Measurements from ENCODE around the gene MAP2K5.

MAP2K5 gene

GRCh38 chr15:67579967-67580366, 37.5 kb downstream of the MAP2K5 start:
- H3K36me3 Mint-ChIP-seq, result peaks cover 7% of the 10 kb centered on the region
- H3K27ac Mint-ChIP-seq, result no peak overlapping the region
- no peaks in the 10 kb centered on the region for H3K9me3 Mint-ChIP-seq
- no peak for ATAC-seq (ENCODE audit: low read depth)
- no peak for DNase-seq (ENCODE audit: low spot score in 2 of 2)
- no peak overlapping the region for H3K4me3 Mint-ChIP-seq
- no peaks in the 10 kb centered on the region for H3K27me3 Mint-ChIP-seq
- peaks cover 4% of the 10 kb centered on the region for H3K4me1 Mint-ChIP-seq

- ATAC-seq (ENCODE audit: low read depth), result no peak
- no peak overlapping the region for H3K27ac Mint-ChIP-seq
- H3K36me3 Mint-ChIP-seq, result peaks cover 23% of the 10 kb centered on the region
- H3K4me3 Mint-ChIP-seq, result no peak overlapping the region
- H3K9me3 Mint-ChIP-seq, result no peaks in the 10 kb centered on the region
- DNase-seq (ENCODE audit: low spot score in 2 of 2), result no peak
- H3K4me1 Mint-ChIP-seq, result peaks cover 3% of the 10 kb centered on the region
- H3K27me3 Mint-ChIP-seq, result no peaks in the 10 kb centered on the region
These were observed 41.7 kb downstream of the MAP2K5 start for GRCh38 chr15:67584157-67584556.

- ATAC-seq (ENCODE audit: low read depth), result no peak
- no peaks in the 10 kb centered on the region for H3K9me3 Mint-ChIP-seq
- no peak overlapping the region for H3K27ac Mint-ChIP-seq
- no peaks in the 10 kb centered on the region for H3K27me3 Mint-ChIP-seq
- DNase-seq (ENCODE audit: low spot score in 2 of 2), result no peak
- H3K36me3 Mint-ChIP-seq, result peaks cover 27% of the 10 kb centered on the region
- no peak overlapping the region for H3K4me3 Mint-ChIP-seq
- peaks cover under 1% of the 10 kb centered on the region for H3K4me1 Mint-ChIP-seq
These were observed 43.2 kb downstream of the MAP2K5 start for GRCh38 chr15:67585681-67586080.

GRCh38 chr15:67587331-67587730, 44.8 kb downstream of the MAP2K5 start:
- Mint-ChIP-seq H3K27ac (no peak overlapping the region), H3K4me3 (no peak overlapping the region), H3K9me3 (no peaks in the 10 kb centered on the region), H3K36me3 (peaks cover 28% of the 10 kb centered on the region), H3K4me1 (no peaks in the 10 kb centered on the region), H3K27me3 (no peaks in the 10 kb centered on the region)
- DNase-seq (ENCODE audit: low spot score in 2 of 2), result no peak
- no peak for ATAC-seq (ENCODE audit: low read depth)

- H3K9me3 Mint-ChIP-seq, result no peaks in the 10 kb centered on the region
These were observed 45.3 kb downstream of the MAP2K5 start for GRCh38 chr15:67587754-67588153.

GRCh38 chr15:67590191-67590590, 47.7 kb downstream of the MAP2K5 start:
- DNase-seq (ENCODE audit: low spot score in 2 of 2), result no peak
- Mint-ChIP-seq H3K27ac (no peak overlapping the region), H3K9me3 (no peaks in the 10 kb centered on the region), H3K27me3 (no peaks in the 10 kb centered on the region), H3K4me1 (no peaks in the 10 kb centered on the region), H3K4me3 (no peak overlapping the region), H3K36me3 (peaks cover 35% of the 10 kb centered on the region)
- ATAC-seq (ENCODE audit: low read depth), result no peak

More at GRCh38 chr15:67587754-67588153, 45.3 kb downstream of the MAP2K5 start:
- no peak for DNase-seq (ENCODE audit: low spot score in 2 of 2)
- no peak for ATAC-seq (ENCODE audit: low read depth)
- no peaks in the 10 kb centered on the region for H3K27me3 Mint-ChIP-seq
- H3K4me3 Mint-ChIP-seq, result no peak overlapping the region
- H3K36me3 Mint-ChIP-seq, result peaks cover 28% of the 10 kb centered on the region
- H3K27ac Mint-ChIP-seq, result no peak overlapping the region
- no peaks in the 10 kb centered on the region for H3K4me1 Mint-ChIP-seq

GRCh38 chr15:67592245-67592644, 49.7 kb downstream of the MAP2K5 start:
- DNase-seq (ENCODE audit: low spot score in 2 of 2) (no peak), ATAC-seq (ENCODE audit: low read depth) (no peak)
- H3K27me3 Mint-ChIP-seq, result no peaks in the 10 kb centered on the region
- no peak overlapping the region for H3K27ac Mint-ChIP-seq
- H3K4me3 Mint-ChIP-seq, result no peak overlapping the region
- peaks cover 31% of the 10 kb centered on the region for H3K36me3 Mint-ChIP-seq
- no peaks in the 10 kb centered on the region for H3K9me3 Mint-ChIP-seq
- H3K4me1 Mint-ChIP-seq, result no peaks in the 10 kb centered on the region

GRCh38 chr15:67593562-67593961, 51.1 kb downstream of the MAP2K5 start:
- ATAC-seq (ENCODE audit: low read depth) (no peak), DNase-seq (ENCODE audit: low spot score in 2 of 2) (no peak)
- H3K4me1 Mint-ChIP-seq, result no peaks in the 10 kb centered on the region
- H3K9me3 Mint-ChIP-seq, result no peaks in the 10 kb centered on the region
- H3K4me3 Mint-ChIP-seq, result no peak overlapping the region
- H3K27ac Mint-ChIP-seq, result no peak overlapping the region
- peaks cover 22% of the 10 kb centered on the region for H3K36me3 Mint-ChIP-seq
- no peaks in the 10 kb centered on the region for H3K27me3 Mint-ChIP-seq

GRCh38 chr15:67594770-67595169, 52.3 kb downstream of the MAP2K5 start:
- no peaks in the 10 kb centered on the region for H3K27me3 Mint-ChIP-seq
- no peaks in the 10 kb centered on the region for H3K9me3 Mint-ChIP-seq
- no peak for ATAC-seq (ENCODE audit: low read depth)
- H3K4me1 Mint-ChIP-seq, result no peaks in the 10 kb centered on the region
- H3K36me3 Mint-ChIP-seq, result peaks cover 22% of the 10 kb centered on the region
- no peak for DNase-seq (ENCODE audit: low spot score in 2 of 2)
- no peak overlapping the region for H3K27ac Mint-ChIP-seq
- H3K4me3 Mint-ChIP-seq, result no peak overlapping the region

- H3K36me3 Mint-ChIP-seq, result peaks cover 23% of the 10 kb centered on the region
- no peaks in the 10 kb centered on the region for H3K4me1 Mint-ChIP-seq
- no peak overlapping the region for H3K4me3 Mint-ChIP-seq
- H3K27me3 Mint-ChIP-seq, result no peaks in the 10 kb centered on the region
- no peak for DNase-seq (ENCODE audit: low spot score in 2 of 2)
- H3K27ac Mint-ChIP-seq, result no peak overlapping the region
- no peaks in the 10 kb centered on the region for H3K9me3 Mint-ChIP-seq
- ATAC-seq (ENCODE audit: low read depth), result no peak
These were observed 53.1 kb downstream of the MAP2K5 start for GRCh38 chr15:67595572-67595971.

- no peaks in the 10 kb centered on the region for H3K9me3 Mint-ChIP-seq
- no peak for ATAC-seq (ENCODE audit: low read depth)
- H3K4me1 Mint-ChIP-seq, result no peaks in the 10 kb centered on the region
- no peak overlapping the region for H3K4me3 Mint-ChIP-seq
- peaks cover 26% of the 10 kb centered on the region for H3K36me3 Mint-ChIP-seq
- H3K27me3 Mint-ChIP-seq, result no peaks in the 10 kb centered on the region
- no peak for DNase-seq (ENCODE audit: low spot score in 2 of 2)
- no peak overlapping the region for H3K27ac Mint-ChIP-seq
These were observed 58.6 kb downstream of the MAP2K5 start for GRCh38 chr15:67601073-67601472.

- ATAC-seq (ENCODE audit: low read depth) (no peak), DNase-seq (ENCODE audit: low spot score in 2 of 2) (no peak)
- Mint-ChIP-seq H3K36me3 (peaks cover 29% of the 10 kb centered on the region), H3K9me3 (no peaks in the 10 kb centered on the region), H3K27me3 (no peaks in the 10 kb centered on the region), H3K4me3 (no peak overlapping the region), H3K27ac (no peak overlapping the region), H3K4me1 (no peaks in the 10 kb centered on the region)
These were observed 60.6 kb downstream of the MAP2K5 start for GRCh38 chr15:67603063-67603462.

GRCh38 chr15:67605871-67606270, 63.4 kb downstream of the MAP2K5 start:
- ATAC-seq (ENCODE audit: low read depth) (no peak), DNase-seq (ENCODE audit: low spot score in 2 of 2) (no peak)
- H3K27me3 Mint-ChIP-seq, result no peaks in the 10 kb centered on the region
- no peak overlapping the region for H3K27ac Mint-ChIP-seq
- peaks cover 24% of the 10 kb centered on the region for H3K36me3 Mint-ChIP-seq
- H3K4me3 Mint-ChIP-seq, result no peak overlapping the region
- H3K4me1 Mint-ChIP-seq, result no peaks in the 10 kb centered on the region
- no peaks in the 10 kb centered on the region for H3K9me3 Mint-ChIP-seq

GRCh38 chr15:67606742-67607141, 64.2 kb downstream of the MAP2K5 start:
- Mint-ChIP-seq H3K27me3 (no peaks in the 10 kb centered on the region), H3K36me3 (peaks cover 22% of the 10 kb centered on the region), H3K27ac (no peak overlapping the region), H3K4me3 (no peak overlapping the region), H3K9me3 (no peaks in the 10 kb centered on the region), H3K4me1 (no peaks in the 10 kb centered on the region)
- ATAC-seq (ENCODE audit: low read depth), result no peak
- no peak for DNase-seq (ENCODE audit: low spot score in 2 of 2)

GRCh38 chr15:67607329-67607728, 64.8 kb downstream of the MAP2K5 start:
- Mint-ChIP-seq H3K27ac (no peak overlapping the region), H3K36me3 (peaks cover 22% of the 10 kb centered on the region), H3K27me3 (no peaks in the 10 kb centered on the region), H3K9me3 (no peaks in the 10 kb centered on the region), H3K4me1 (no peaks in the 10 kb centered on the region), H3K4me3 (no peak overlapping the region)
- ATAC-seq (ENCODE audit: low read depth) (no peak), DNase-seq (ENCODE audit: low spot score in 2 of 2) (no peak)

Data from memory B cell (primary cell).